ENCODE results near the gene SERPINB8. TPM values are rescaled to one million over a fixed set of nuclear protein-coding genes. Genes with fewer than 3 reads are reported as not detected.

Gene SERPINB8
- total RNA-seq, 1 donor from 2014 or later = 1.6 TPM

Other genes with a start within 250 kb of the SERPINB8 start
- gene SERPINB7, start 194.7 kb upstream of the SERPINB8 start, total RNA-seq = not detected
- gene SERPINB2, start 82.4 kb upstream of the SERPINB8 start, total RNA-seq = not detected
- not detected for gene SERPINB10, start 62.1 kb upstream of the SERPINB8 start, total RNA-seq
- 0.27 TPM for gene HMSD, start 20.8 kb upstream of the SERPINB8 start, total RNA-seq
- not detected for gene LINC00305, start 179.0 kb downstream of the SERPINB8 start, total RNA-seq